Liver (tissue), 3 donors: ENCODE results near the gene WWOX.

ENCODE experiments used
- JUND ChIP-seq, 2 donors: IDR thresholded peaks; 2 replicates each; pipeline ENCODE4 v1.6.1; 2016; ENCODE audit warnings: antibody characterized with exemption in 2 of 2
- RAD21 ChIP-seq, 2 donors: IDR thresholded peaks; 2 replicates each; pipeline ENCODE4 v1.6.1; 2016; ENCODE audit warnings: antibody characterized with exemption in 2 of 2, mild to moderate bottlenecking in 2 of 2
- TAF1 ChIP-seq: conservative IDR thresholded peaks from 2 replicates; pipeline ENCODE4 v1.6.1; 2016; ENCODE audit warnings: antibody characterized with exemption, mild to moderate bottlenecking
- YY1 ChIP-seq: IDR thresholded peaks from 2 replicates; pipeline ENCODE4 v1.6.1; 2016; ENCODE audit warnings: antibody characterized with exemption, mild to moderate bottlenecking
- TF ChIP-seq, protein P1 (sequence below): fragments of 150-350 bp; IDR thresholded peaks from 2 replicates; pipeline ENCODE4 v1.5.1; 2017; ENCODE audit warnings: improper control_type of control experiment, low read depth, low read length; ENCODE audit not compliant: missing input control
- TF ChIP-seq, protein P2 (sequence below): IDR thresholded peaks from 2 replicates; pipeline ENCODE4 v1.6.1; 2016; ENCODE audit warnings: antibody characterized with exemption
- donor health status: healthy.
- donor health status: healthy.

DNA sequence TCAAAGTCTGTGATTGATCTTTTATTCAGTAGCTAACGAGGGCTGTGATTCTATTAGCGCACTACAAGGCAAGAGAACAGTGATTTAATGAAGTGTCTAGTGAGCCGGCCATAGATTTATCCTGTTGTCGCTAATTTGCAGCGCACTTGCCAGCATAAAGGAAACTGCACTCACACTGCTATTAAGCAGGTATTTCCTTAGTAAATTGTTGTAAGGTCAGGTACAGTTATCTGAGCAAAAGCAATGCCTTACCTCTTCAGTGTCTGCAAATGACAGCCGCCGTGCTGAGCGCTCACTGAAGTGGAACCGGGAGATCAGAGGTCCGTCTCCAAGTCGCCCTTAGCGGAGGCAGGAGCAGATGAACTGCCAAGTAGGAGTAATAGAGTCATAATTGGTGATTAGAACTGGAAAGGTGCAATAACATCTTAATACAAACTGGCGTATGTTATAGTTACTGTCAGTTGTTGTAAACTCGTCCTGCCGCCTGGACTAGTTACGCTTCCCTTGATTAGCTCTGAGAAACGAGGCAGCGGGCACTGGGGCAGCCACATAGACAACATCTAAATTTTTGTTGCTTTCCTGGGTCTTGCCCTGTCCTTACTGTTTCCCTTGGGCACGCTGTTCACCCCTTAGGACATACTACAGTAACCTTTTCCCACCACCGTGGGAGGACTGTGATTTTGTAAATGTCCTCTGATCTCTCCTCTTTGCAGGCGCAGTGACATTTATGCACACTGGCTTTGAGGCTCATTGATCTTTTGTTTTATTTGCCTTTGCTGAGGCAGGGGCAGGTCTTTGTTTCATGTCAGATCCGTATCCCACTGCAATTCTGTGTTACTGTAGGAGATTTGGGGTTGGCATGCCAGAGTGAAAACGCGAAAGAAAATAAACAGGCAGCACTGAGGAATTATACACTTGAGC lies 363.1 kb downstream of the WWOX start:
- TF ChIP-seq, protein P1, sequence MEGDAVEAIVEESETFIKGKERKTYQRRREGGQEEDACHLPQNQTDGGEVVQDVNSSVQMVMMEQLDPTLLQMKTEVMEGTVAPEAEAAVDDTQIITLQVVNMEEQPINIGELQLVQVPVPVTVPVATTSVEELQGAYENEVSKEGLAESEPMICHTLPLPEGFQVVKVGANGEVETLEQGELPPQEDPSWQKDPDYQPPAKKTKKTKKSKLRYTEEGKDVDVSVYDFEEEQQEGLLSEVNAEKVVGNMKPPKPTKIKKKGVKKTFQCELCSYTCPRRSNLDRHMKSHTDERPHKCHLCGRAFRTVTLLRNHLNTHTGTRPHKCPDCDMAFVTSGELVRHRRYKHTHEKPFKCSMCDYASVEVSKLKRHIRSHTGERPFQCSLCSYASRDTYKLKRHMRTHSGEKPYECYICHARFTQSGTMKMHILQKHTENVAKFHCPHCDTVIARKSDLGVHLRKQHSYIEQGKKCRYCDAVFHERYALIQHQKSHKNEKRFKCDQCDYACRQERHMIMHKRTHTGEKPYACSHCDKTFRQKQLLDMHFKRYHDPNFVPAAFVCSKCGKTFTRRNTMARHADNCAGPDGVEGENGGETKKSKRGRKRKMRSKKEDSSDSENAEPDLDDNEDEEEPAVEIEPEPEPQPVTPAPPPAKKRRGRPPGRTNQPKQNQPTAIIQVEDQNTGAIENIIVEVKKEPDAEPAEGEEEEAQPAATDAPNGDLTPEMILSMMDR, result no peak
- TF ChIP-seq TAF1 (no peak), JUND (IDR thresholded peaks at IDR 0.05) (no peak), RAD21 (IDR thresholded peaks at IDR 0.05) (peak in 1 of 2 donors; percentile 22), YY1 (peak; percentile 28)
- TF ChIP-seq, protein P2, sequence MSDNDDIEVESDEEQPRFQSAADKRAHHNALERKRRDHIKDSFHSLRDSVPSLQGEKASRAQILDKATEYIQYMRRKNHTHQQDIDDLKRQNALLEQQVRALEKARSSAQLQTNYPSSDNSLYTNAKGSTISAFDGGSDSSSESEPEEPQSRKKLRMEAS, result no peak
